WTC11 (cell line): ENCODE results near the gene CXCR1. TPM values are rescaled to one million over a fixed set of nuclear protein-coding genes. Genes with fewer than 3 reads are reported as not detected.

Source experiments
- ATAC-seq: fragments of 200-7000 bp; cut with Tn5 transposase; 2 replicates; pipeline ENCODE4 v1.10.0; 2021; ENCODE audit warnings: mild to moderate bottlenecking, moderate library complexity
- CTCF ChIA-PET: fragments of 300-600 bp; sonication (Branson Sonifier 250); formaldehyde crosslinking; loops from one replicate; lab custom pipeline; 2021; ENCODE audit warnings: antibody characterized with exemption; lab: Charles Lee
- POLR2A ChIA-PET: fragments of 350-600 bp; sonication (Branson Sonifier 250); formaldehyde crosslinking; loops from one replicate; lab custom pipeline; 2021; ENCODE audit warnings: antibody characterized with exemption; lab: Charles Lee
- DNase-seq: peaks from one replicate; pipeline ENCODE4 v3.0.0; 2021; ENCODE audit warnings: low spot score
- H3K27ac Mint-ChIP-seq: 2 replicates; pipeline ENCODE4 v1.8.0; 2021; ENCODE audit warnings: mixed read lengths
- H3K27me3 Mint-ChIP-seq: 2 replicates; pipeline ENCODE4 v1.8.0; 2021; ENCODE audit warnings: low read depth, mild to moderate bottlenecking, moderate library complexity, mixed read lengths
- H3K36me3 Mint-ChIP-seq: 2 replicates; pipeline ENCODE4 v1.8.0; 2021; ENCODE audit warnings: mixed read lengths
- H3K4me1 Mint-ChIP-seq: 2 replicates; pipeline ENCODE4 v1.8.0; 2022; ENCODE audit warnings: mixed read lengths
- H3K4me3 Mint-ChIP-seq: 2 replicates; pipeline ENCODE4 v1.8.0; 2021; ENCODE audit warnings: mild to moderate bottlenecking, moderate library complexity, mixed read lengths
- H3K9me3 Mint-ChIP-seq: 2 replicates; pipeline ENCODE4 v1.8.0; 2021; ENCODE audit warnings: mixed read lengths
- CREB1 ChIP-seq: sonication (generic); formaldehyde crosslinking; IDR thresholded peaks from 2 replicates; pipeline ENCODE4 v1.8.0; 2023; ENCODE audit warnings: mild to moderate bottlenecking, missing genetic modification reagents
- ELF4 ChIP-seq: sonication (generic); formaldehyde crosslinking; IDR thresholded peaks from 2 replicates; pipeline ENCODE4 v1.8.1; 2022; ENCODE audit warnings: low read depth, mild to moderate bottlenecking, moderate library complexity, missing genetic modification reagents
- GABPB1 ChIP-seq: sonication (generic); formaldehyde crosslinking; IDR thresholded peaks from 2 replicates; pipeline ENCODE4 v1.8.1; 2023; ENCODE audit warnings: mild to moderate bottlenecking, missing genetic modification reagents
- GRHL2 ChIP-seq: fragments of 250-450 bp; sonication (Bioruptor Pico); IDR thresholded peaks from 2 replicates; pipeline ENCODE4 v1.8.0; 2022; ENCODE audit warnings: mild to moderate bottlenecking, moderate library complexity; ENCODE audit not compliant: insufficient replicate concordance, severe bottlenecking
- JUN ChIP-seq: sonication (generic); formaldehyde crosslinking; IDR thresholded peaks from 2 replicates; pipeline ENCODE4 v1.8.0; 2023; ENCODE audit warnings: mild to moderate bottlenecking, missing genetic modification reagents
- NFATC4 ChIP-seq: fragments of 250-450 bp; sonication (Bioruptor Pico); IDR thresholded peaks from 2 replicates; pipeline ENCODE4 v1.9.0; 2021; ENCODE audit warnings: mild to moderate bottlenecking
- NR1H2 ChIP-seq: sonication (generic); formaldehyde crosslinking; IDR thresholded peaks from 2 replicates; pipeline ENCODE4 v1.9.0; 2021; ENCODE audit warnings: mild to moderate bottlenecking, moderate library complexity, missing genetic modification reagents
- NR3C1 ChIP-seq: sonication (generic); formaldehyde crosslinking; conservative IDR thresholded peaks from 2 replicates; pipeline ENCODE4 v1.8.1; 2023; ENCODE audit warnings: low read depth, mild to moderate bottlenecking, missing genetic modification reagents
- SP1 ChIP-seq: sonication (generic); formaldehyde crosslinking; conservative IDR thresholded peaks from 2 replicates; pipeline ENCODE4 v1.8.1; 2022; ENCODE audit warnings: missing genetic modification reagents
- TEAD4 ChIP-seq: sonication (generic); formaldehyde crosslinking; IDR thresholded peaks from 2 replicates; pipeline ENCODE4 v1.8.0; 2022; ENCODE audit warnings: mild to moderate bottlenecking, missing genetic modification reagents
- ZNF416 ChIP-seq: fragments of 250-450 bp; sonication (Bioruptor Pico); IDR thresholded peaks from 2 replicates; pipeline ENCODE4 v1.9.0; 2021; ENCODE audit warnings: mild to moderate bottlenecking, inconsistent platforms
- ZNF423 ChIP-seq: fragments of 250-450 bp; sonication (Bioruptor Pico); IDR thresholded peaks from 2 replicates; pipeline ENCODE4 v2.1.2; 2022; ENCODE audit warnings: mild to moderate bottlenecking, moderate library complexity
- ZNF671 ChIP-seq: fragments of 250-450 bp; sonication (Bioruptor Pico); IDR thresholded peaks from 2 replicates; pipeline ENCODE4 v1.8.0; 2021; ENCODE audit warnings: mild to moderate bottlenecking
- total RNA-seq: library from RNA; stranded (reverse); gene quantifications from 3 replicates; pipeline ENCODE4 v1.2.3, GENCODE V29; 2021
- TF ChIP-seq, protein P1 (sequence below): fragments of 250-450 bp; sonication (Bioruptor Pico); IDR thresholded peaks from 2 replicates; pipeline ENCODE4 v1.9.0; 2021; ENCODE audit warnings: mild to moderate bottlenecking
- TF ChIP-seq, protein P2 (sequence below): sonication (generic); formaldehyde crosslinking; IDR thresholded peaks from 2 replicates; pipeline ENCODE4 v1.8.1; 2023; ENCODE audit warnings: mild to moderate bottlenecking, missing genetic modification reagents, moderate library complexity
- TF ChIP-seq, protein P3 (sequence below): sonication (generic); formaldehyde crosslinking; conservative IDR thresholded peaks from 2 replicates; pipeline ENCODE4 v1.8.1; 2023; ENCODE audit warnings: mild to moderate bottlenecking, low read depth, missing genetic modification reagents, moderate library complexity
- TF ChIP-seq, protein P4 (sequence below): fragments of 250-450 bp; sonication (Bioruptor Pico); IDR thresholded peaks from 2 replicates; pipeline ENCODE4 v2.1.2; 2022; ENCODE audit warnings: mild to moderate bottlenecking, moderate library complexity
- TF ChIP-seq, protein P5 (sequence below): fragments of 200-600 bp; IDR thresholded peaks from 2 replicates; pipeline ENCODE4 v1.8.0; 2022; ENCODE audit warnings: antibody characterized with exemption
- TF ChIP-seq, protein P6 (sequence below): sonication (generic); formaldehyde crosslinking; IDR thresholded peaks from 2 replicates; pipeline ENCODE4 v1.8.0; 2022; ENCODE audit warnings: mild to moderate bottlenecking, missing genetic modification reagents
- TF ChIP-seq, protein P7 (sequence below): fragments of 250-450 bp; sonication (Bioruptor Pico); conservative IDR thresholded peaks from 2 replicates; pipeline ENCODE4 v1.9.0; 2021; ENCODE audit warnings: mild to moderate bottlenecking

The CXCR1 gene
- total RNA-seq, 1 experiment from 2014 or later = not detected

DNA sequence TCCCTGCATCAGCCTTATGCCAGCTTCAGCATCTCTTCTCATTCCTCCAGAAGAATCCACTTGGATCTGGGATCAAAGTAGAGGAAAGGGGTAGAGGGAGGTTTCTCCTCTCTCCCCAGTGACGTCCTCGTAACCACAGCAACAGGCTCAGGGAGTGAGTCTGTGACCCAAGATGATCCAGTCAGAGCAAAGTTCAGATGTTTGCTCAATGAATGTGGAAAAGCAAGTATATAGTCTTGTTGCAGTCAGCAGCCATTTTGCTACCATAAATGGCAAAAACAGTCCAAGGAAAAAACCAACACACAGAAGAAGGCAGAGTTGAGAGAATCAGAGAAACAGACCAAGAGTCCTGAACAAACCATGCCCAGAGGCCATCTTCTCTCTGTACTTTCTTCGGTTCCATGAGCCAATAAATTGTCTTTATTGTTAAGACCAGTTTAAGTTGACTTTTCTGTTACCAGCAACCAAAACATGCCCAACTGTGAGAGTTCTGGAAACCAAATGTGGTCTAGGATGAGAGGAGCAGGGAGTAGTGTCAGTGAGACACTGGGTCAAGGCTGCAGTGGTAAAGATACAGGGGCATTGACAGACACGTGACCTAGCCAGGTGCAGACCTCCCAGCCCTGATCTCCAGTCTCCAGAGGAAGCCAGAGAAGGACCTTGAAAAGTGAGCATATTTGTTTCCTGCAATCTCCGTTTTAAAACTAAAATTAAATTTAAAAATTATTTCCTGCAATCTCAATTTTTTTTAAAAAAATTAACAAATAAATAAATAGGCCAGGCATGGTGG, 3.2 kb upstream of the CXCR1 start:
- no peaks in the 10 kb centered on the region for H3K36me3 Mint-ChIP-seq
- no peak for ATAC-seq
- no peaks in the 10 kb centered on the region for H3K27me3 Mint-ChIP-seq
- no peak overlapping the region for H3K4me3 Mint-ChIP-seq
- H3K9me3 Mint-ChIP-seq = no peaks in the 10 kb centered on the region
- peaks cover 15% of the 10 kb centered on the region for H3K4me1 Mint-ChIP-seq
- H3K27ac Mint-ChIP-seq = no peak overlapping the region
- TF ChIP-seq, protein P1, sequence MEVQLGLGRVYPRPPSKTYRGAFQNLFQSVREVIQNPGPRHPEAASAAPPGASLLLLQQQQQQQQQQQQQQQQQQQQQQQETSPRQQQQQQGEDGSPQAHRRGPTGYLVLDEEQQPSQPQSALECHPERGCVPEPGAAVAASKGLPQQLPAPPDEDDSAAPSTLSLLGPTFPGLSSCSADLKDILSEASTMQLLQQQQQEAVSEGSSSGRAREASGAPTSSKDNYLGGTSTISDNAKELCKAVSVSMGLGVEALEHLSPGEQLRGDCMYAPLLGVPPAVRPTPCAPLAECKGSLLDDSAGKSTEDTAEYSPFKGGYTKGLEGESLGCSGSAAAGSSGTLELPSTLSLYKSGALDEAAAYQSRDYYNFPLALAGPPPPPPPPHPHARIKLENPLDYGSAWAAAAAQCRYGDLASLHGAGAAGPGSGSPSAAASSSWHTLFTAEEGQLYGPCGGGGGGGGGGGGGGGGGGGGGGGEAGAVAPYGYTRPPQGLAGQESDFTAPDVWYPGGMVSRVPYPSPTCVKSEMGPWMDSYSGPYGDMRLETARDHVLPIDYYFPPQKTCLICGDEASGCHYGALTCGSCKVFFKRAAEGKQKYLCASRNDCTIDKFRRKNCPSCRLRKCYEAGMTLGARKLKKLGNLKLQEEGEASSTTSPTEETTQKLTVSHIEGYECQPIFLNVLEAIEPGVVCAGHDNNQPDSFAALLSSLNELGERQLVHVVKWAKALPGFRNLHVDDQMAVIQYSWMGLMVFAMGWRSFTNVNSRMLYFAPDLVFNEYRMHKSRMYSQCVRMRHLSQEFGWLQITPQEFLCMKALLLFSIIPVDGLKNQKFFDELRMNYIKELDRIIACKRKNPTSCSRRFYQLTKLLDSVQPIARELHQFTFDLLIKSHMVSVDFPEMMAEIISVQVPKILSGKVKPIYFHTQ (CRISPR knock-in tag) = no peak
- TF ChIP-seq CREB1 (CRISPR knock-in tag) = no peak
- no peak for TF ChIP-seq NR3C1
- TF ChIP-seq JUN = no peak
- TF ChIP-seq, protein P2, sequence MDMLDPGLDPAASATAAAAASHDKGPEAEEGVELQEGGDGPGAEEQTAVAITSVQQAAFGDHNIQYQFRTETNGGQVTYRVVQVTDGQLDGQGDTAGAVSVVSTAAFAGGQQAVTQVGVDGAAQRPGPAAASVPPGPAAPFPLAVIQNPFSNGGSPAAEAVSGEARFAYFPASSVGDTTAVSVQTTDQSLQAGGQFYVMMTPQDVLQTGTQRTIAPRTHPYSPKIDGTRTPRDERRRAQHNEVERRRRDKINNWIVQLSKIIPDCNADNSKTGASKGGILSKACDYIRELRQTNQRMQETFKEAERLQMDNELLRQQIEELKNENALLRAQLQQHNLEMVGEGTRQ = no peak
- no peak for TF ChIP-seq ZNF416
- TF ChIP-seq, protein P3, sequence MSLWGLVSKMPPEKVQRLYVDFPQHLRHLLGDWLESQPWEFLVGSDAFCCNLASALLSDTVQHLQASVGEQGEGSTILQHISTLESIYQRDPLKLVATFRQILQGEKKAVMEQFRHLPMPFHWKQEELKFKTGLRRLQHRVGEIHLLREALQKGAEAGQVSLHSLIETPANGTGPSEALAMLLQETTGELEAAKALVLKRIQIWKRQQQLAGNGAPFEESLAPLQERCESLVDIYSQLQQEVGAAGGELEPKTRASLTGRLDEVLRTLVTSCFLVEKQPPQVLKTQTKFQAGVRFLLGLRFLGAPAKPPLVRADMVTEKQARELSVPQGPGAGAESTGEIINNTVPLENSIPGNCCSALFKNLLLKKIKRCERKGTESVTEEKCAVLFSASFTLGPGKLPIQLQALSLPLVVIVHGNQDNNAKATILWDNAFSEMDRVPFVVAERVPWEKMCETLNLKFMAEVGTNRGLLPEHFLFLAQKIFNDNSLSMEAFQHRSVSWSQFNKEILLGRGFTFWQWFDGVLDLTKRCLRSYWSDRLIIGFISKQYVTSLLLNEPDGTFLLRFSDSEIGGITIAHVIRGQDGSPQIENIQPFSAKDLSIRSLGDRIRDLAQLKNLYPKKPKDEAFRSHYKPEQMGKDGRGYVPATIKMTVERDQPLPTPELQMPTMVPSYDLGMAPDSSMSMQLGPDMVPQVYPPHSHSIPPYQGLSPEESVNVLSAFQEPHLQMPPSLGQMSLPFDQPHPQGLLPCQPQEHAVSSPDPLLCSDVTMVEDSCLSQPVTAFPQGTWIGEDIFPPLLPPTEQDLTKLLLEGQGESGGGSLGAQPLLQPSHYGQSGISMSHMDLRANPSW = no peak
- no peak for TF ChIP-seq TEAD4 (CRISPR knock-in tag)
- no peak for TF ChIP-seq NR1H2 (CRISPR knock-in tag)
- TF ChIP-seq, protein P4, sequence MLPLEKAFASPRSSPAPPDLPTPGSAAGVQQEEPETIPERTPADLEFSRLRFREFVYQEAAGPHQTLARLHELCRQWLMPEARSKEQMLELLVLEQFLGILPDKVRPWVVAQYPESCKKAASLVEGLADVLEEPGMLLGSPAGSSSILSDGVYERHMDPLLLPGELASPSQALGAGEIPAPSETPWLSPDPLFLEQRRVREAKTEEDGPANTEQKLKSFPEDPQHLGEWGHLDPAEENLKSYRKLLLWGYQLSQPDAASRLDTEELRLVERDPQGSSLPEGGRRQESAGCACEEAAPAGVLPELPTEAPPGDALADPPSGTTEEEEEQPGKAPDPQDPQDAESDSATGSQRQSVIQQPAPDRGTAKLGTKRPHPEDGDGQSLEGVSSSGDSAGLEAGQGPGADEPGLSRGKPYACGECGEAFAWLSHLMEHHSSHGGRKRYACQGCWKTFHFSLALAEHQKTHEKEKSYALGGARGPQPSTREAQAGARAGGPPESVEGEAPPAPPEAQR (CRISPR knock-in tag) = no peak
- TF ChIP-seq, protein P5, sequence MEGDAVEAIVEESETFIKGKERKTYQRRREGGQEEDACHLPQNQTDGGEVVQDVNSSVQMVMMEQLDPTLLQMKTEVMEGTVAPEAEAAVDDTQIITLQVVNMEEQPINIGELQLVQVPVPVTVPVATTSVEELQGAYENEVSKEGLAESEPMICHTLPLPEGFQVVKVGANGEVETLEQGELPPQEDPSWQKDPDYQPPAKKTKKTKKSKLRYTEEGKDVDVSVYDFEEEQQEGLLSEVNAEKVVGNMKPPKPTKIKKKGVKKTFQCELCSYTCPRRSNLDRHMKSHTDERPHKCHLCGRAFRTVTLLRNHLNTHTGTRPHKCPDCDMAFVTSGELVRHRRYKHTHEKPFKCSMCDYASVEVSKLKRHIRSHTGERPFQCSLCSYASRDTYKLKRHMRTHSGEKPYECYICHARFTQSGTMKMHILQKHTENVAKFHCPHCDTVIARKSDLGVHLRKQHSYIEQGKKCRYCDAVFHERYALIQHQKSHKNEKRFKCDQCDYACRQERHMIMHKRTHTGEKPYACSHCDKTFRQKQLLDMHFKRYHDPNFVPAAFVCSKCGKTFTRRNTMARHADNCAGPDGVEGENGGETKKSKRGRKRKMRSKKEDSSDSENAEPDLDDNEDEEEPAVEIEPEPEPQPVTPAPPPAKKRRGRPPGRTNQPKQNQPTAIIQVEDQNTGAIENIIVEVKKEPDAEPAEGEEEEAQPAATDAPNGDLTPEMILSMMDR = no peak
- TF ChIP-seq, protein P6, sequence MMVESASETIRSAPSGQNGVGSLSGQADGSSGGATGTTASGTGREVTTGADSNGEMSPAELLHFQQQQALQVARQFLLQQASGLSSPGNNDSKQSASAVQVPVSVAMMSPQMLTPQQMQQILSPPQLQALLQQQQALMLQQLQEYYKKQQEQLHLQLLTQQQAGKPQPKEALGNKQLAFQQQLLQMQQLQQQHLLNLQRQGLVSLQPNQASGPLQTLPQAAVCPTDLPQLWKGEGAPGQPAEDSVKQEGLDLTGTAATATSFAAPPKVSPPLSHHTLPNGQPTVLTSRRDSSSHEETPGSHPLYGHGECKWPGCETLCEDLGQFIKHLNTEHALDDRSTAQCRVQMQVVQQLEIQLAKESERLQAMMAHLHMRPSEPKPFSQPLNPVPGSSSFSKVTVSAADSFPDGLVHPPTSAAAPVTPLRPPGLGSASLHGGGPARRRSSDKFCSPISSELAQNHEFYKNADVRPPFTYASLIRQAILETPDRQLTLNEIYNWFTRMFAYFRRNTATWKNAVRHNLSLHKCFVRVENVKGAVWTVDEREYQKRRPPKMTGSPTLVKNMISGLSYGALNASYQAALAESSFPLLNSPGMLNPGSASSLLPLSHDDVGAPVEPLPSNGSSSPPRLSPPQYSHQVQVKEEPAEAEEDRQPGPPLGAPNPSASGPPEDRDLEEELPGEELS (CRISPR knock-in tag) = no peak
- no peak for TF ChIP-seq ELF4 (CRISPR knock-in tag)
- TF ChIP-seq GABPB1 = no peak
- TF ChIP-seq ZNF423 = no peak
- TF ChIP-seq NFATC4 (CRISPR knock-in tag) = no peak
- TF ChIP-seq ZNF671 (CRISPR knock-in tag) = no peak
- TF ChIP-seq GRHL2 = no peak
- TF ChIP-seq SP1 (CRISPR knock-in tag) = no peak
- TF ChIP-seq, protein P7, sequence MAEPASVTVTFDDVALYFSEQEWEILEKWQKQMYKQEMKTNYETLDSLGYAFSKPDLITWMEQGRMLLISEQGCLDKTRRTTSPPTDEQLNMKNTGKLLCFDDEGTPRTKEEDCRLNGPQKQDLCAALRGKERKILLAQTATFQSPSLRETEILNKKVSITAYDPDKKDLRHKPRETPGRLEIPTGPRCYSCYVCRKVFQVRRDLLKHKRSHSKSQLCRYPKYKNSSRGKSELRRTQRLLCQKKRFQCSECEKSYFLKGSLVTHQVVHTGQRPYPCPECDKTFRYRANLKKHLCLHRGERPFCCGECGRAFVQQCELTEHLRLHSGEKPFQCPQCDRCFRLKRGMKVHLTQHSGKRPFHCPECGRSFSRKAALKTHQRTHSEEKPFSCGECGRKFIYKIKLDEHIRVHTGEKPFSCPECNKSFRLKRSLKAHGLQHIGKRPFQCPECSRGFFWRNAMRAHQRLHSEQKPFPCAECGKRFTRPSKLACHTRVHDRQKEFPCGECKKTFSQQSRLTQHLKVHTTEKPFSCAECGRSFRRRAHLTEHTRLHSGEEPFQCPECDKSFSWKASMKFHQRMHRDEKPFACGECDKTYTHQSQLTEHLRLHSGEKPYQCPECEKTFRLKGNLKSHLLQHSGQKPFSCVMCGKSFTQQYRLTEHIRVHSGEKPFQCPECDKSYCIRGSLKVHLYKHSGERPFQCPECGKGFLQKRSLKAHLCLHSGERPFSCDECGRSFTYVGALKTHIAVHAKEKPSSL = no peak
- ChIA-PET POLR2A (no interaction called here), CTCF (no interaction called here)
- DNase-seq = no peak
